ENCODE results near the gene CXCL16.

The CXCL16 gene

GRCh38 chr17:4748686-4749085, 9.0 kb upstream of the CXCL16 start:
- DNase-seq: no peak

GRCh38 chr17:4747847-4748246, 8.1 kb upstream of the CXCL16 start:
- no peak for DNase-seq

- no peak for DNase-seq
These were observed 5.6 kb upstream of the CXCL16 start for GRCh38 chr17:4744999-4745969.

GRCh38 chr17:4743898-4744297, 4.2 kb upstream of the CXCL16 start:
- no peak for DNase-seq

GRCh38 chr17:4743216-4743615, 3.5 kb upstream of the CXCL16 start:
- DNase-seq: no peak

GRCh38 chr17:4742629-4743028, 2.9 kb upstream of the CXCL16 start:
- DNase-seq: no peak

GRCh38 chr17:4742133-4742532, 2.4 kb upstream of the CXCL16 start:
- DNase-seq: no peak

GRCh38 chr17:4741544-4741943, 1.8 kb upstream of the CXCL16 start:
- DNase-seq: no peak

- DNase-seq: no peak
These were observed 856 bp upstream of the CXCL16 start for GRCh38 chr17:4740584-4740983.

GRCh38 chr17:4740025-4740351, 260 bp upstream of the CXCL16 start:
- no peak for DNase-seq

- DNase-seq: no peak
These were observed 1.3 kb downstream of the CXCL16 start for GRCh38 chr17:4738136-4739121.

GRCh38 chr17:4735876-4736651, 3.7 kb downstream of the CXCL16 start:
- DNase-seq: no peak

- no peak for DNase-seq
These were observed 4.8 kb downstream of the CXCL16 start for GRCh38 chr17:4734857-4735475.

- no peak for DNase-seq
These were observed 6.6 kb downstream of the CXCL16 start for GRCh38 chr17:4733073-4733531.

GRCh38 chr17:4728124-4728523, 11.6 kb downstream of the CXCL16 start:
- DNase-seq: no peak

- no peak for DNase-seq
These were observed 13.9 kb downstream of the CXCL16 start for GRCh38 chr17:4725646-4726310.

- no peak for DNase-seq
These were observed 15.1 kb downstream of the CXCL16 start for GRCh38 chr17:4724650-4725049.

- no peak for DNase-seq
These were observed 17.0 kb downstream of the CXCL16 start for GRCh38 chr17:4722678-4723240.

- no peak for DNase-seq
These were observed 18.3 kb downstream of the CXCL16 start for GRCh38 chr17:4721203-4722135.

GRCh38 chr17:4720787-4721186, 18.9 kb downstream of the CXCL16 start:
- no peak for DNase-seq

Measured in NCI-H446 treated with DMSO at 0.1 percent for 48 hours (cell line).